ENCODE measurements around the gene SLC31A1.

SLC31A1 gene

GRCh38 chr9:113306566-113306965, 85.2 kb downstream of the SLC31A1 start:
- DNase-seq (ENCODE audit: low spot score): no peak

DNA sequence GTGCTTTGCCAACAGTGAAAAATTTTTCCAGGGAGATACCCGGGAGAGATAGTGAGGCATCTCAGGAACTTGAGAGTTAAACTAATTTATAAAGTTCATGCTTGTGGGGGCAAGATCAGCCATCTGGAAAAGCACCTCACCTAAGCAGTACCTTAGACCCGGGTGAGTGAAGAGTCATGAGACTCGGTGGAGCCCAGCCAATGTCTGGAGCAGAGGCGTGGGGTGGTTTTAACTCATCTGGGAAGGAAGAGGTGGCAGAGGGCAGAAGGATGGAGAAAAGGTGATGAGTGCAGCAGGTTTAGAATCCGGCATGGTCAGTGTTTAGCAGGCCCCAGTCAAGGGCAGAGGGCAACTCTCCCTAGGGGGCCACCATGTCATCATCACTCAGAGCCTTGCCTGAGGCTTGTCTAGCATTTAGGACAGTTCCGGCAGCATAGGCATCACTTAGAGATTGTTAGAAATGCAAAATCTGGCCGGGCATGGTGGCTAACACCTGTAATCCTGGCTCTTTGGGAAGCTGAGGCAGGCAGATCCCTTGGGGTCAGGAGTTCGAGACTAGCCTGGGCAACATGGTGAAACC, 86.1 kb downstream of the SLC31A1 start:
- DNase-seq (ENCODE audit: low spot score): no peak

GRCh38 chr9:113309204-113309813, 88.0 kb downstream of the SLC31A1 start:
- peak; percentile 45 for DNase-seq (ENCODE audit: low spot score)

GRCh38 chr9:113310538-113310937, 89.2 kb downstream of the SLC31A1 start:
- DNase-seq (ENCODE audit: low spot score): no peak

DNA sequence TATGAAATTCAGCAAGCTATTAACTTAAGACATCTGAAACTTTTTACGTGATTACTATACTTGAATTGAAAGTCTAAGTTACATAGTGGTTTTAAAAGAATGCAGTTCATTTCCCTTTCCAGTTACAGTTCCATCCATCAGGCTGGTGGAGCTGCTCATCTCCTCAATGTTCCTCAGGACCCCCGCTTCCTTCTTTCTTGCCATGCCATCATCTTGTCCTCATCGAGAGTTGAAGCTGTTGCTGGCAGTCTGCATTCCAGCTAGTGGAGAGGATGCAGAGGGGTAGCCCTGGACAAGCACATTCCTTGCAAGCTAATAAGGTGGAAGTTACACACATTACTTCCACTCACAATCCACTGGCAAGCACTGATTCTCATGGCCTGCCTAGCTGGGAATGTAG, 90.6 kb downstream of the SLC31A1 start:
- no peak for DNase-seq (ENCODE audit: low spot score)

DNA sequence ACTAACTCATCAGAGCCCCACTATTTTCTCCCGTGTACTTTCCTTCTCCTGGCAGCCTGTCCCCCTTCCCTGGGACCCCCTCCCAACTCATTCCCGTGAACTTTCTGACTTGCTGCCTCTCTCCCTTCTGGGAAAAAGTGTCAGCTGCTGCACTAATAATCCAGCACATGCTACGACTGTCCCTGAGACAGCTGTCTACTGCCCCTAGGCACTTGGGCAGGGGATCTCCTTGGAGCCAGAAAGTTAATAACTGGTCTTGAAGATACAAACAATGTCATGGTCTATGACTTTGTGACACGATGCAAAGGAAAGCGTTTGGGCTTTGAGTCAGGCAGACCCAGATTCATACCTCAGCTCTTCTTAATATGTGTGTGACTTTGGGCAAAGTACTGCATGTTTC, 91.9 kb downstream of the SLC31A1 start:
- no peak for DNase-seq (ENCODE audit: low spot score)

Data from LoVo (cell line).